Heart left ventricle (tissue), 13 donors: ENCODE measurements around the gene PIGP.

ENCODE experiments used
- POLR2A ChIP-seq, 2 donors: fragments of 450-650 bp; IDR thresholded peaks; one replicate each; pipeline ENCODE4 v1.6.1; 2017; ENCODE audit warnings: antibody characterized with exemption in 2 of 2, mild to moderate bottlenecking in 2 of 2, moderate library complexity in 2 of 2
- TF ChIP-seq, protein P1 (sequence below), 12 donors: fragments of 200-600 bp; sonication (generic) in 4 of 12; IDR thresholded peaks; one replicate each; pipeline versions ENCODE4 v1.5.0 to v1.8.0; 2018 to 2022; ENCODE audit warnings: antibody characterized with exemption in 12 of 12, mild to moderate bottlenecking in 5 of 12
- donor health status: ischemic (EF 13 %, LVEDD 7.1; RV severe dilation, severe dysfunction).
- donor health status: DM: no; HTN: yes; CAD: no.
- donor health status: DM: no; HTN: no; CAD: no.
- donor health status: ischemic (EF 25% LVEDD 6.9; RV normal size, moderate dysfunction).
- donor health status: ischemic (EF 25% LVEDD 5.7; RV mildly dilated, moderate dysfunction).
- donor health status: ischemic (EF 35%, LVEDD 5.7; RV mildly dilated, moderate dysfunction).
- donor health status: nonischemic (EF 11% LVEDD 7.7; RV severe dilation, severe dysfunction).
- donor health status: DM: yes; HTN: yes; CAD: no.
- donor health status: PGD.
- donor health status: ischemic (EF 29% LVEDD 5.4; RV normal size, mild dysfunction).
- donor health status: nonischemic (EF 23%, LVEDD 6.1; RV moderate dilation, normal function).

DNA sequence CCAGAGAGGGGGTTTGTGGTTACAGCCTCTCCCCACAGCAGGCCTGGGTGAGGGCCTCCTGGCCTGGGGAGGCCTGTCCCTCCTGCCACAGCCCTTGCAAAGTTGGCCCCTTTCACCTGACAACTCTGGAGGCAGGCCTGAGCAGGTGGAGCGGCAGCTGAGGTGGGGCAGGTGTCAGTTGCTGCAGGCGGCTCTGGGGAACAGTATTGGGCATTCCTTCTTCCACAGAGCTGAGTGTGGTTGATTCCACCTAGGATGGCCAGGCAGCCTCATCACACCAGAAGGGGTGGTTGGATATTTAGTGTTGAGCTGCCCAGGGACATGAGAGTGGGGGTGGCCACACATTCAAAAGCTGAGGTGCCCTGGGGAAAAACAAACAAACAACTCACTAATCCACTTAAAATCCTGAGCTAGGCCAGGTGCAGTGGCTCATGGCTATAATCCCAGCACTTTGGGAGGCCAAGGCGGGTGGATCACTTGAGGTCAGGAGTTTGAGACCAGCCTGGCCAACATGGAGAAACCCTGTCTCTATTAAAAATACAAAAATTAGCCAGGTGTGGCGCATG is 31.1 kb downstream of the PIGP start:
- TF ChIP-seq, protein P1, sequence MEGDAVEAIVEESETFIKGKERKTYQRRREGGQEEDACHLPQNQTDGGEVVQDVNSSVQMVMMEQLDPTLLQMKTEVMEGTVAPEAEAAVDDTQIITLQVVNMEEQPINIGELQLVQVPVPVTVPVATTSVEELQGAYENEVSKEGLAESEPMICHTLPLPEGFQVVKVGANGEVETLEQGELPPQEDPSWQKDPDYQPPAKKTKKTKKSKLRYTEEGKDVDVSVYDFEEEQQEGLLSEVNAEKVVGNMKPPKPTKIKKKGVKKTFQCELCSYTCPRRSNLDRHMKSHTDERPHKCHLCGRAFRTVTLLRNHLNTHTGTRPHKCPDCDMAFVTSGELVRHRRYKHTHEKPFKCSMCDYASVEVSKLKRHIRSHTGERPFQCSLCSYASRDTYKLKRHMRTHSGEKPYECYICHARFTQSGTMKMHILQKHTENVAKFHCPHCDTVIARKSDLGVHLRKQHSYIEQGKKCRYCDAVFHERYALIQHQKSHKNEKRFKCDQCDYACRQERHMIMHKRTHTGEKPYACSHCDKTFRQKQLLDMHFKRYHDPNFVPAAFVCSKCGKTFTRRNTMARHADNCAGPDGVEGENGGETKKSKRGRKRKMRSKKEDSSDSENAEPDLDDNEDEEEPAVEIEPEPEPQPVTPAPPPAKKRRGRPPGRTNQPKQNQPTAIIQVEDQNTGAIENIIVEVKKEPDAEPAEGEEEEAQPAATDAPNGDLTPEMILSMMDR (IDR thresholded peaks at IDR 0.05) = no peak
- TF ChIP-seq POLR2A (IDR thresholded peaks at IDR 0.05) = no peak
